HEK293T (cell line): Measurements from ENCODE around the gene FZD2.
"Not testable (repeated sequence)": the region's sequence is repeated elsewhere in the genome, so short reads cannot be mapped to it uniquely, and the experiment has no call there.

Source experiments
- CTCF ChIA-PET: fragments of 350-600 bp; formaldehyde crosslinking; extraction: SDS; loops from one replicate; lab custom pipeline; 2021; ENCODE audit warnings: antibody characterized with exemption, inconsistent platforms; lab: Yijun Ruan, JAX
- POLR2A ChIA-PET: fragments of 350-600 bp; formaldehyde crosslinking; extraction: SDS; loops from one replicate; lab custom pipeline; 2020; ENCODE audit warnings: antibody characterized with exemption, inconsistent platforms; lab: Yijun Ruan, JAX
- DNase-seq: peaks from one replicate; pipeline ENCODE4 v3.0.0; 2012; ENCODE audit warnings: mixed read lengths; ENCODE audit errors: extremely low spot score
- ARNT ChIP-seq: fragments of 450-650 bp; IDR thresholded peaks from 2 replicates; pipeline ENCODE4 v1.6.1; 2017; ENCODE audit warnings: mild to moderate bottlenecking
- BHLHE40 ChIP-seq: fragments of 450-650 bp; IDR thresholded peaks from 2 replicates; pipeline ENCODE4 v1.6.1; 2016; ENCODE audit warnings: mild to moderate bottlenecking, moderate library complexity, borderline replicate concordance
- CTBP1 ChIP-seq: fragments of 450-650 bp; IDR thresholded peaks from 2 replicates; pipeline ENCODE4 v1.6.1; 2016; ENCODE audit warnings: borderline replicate concordance
- ELF4 ChIP-seq: fragments of 450-650 bp; IDR thresholded peaks from 2 replicates; pipeline ENCODE4 v1.6.1; 2017; ENCODE audit warnings: antibody characterized with exemption
- FOXA1 ChIP-seq: fragments of 450-650 bp; IDR thresholded peaks from 2 replicates; pipeline ENCODE4 v1.6.1; 2016; ENCODE audit warnings: mild to moderate bottlenecking
- FOXK2 ChIP-seq: fragments of 450-650 bp; IDR thresholded peaks from 2 replicates; pipeline ENCODE4 v1.6.1; 2016; ENCODE audit warnings: mild to moderate bottlenecking
- FOXM1 ChIP-seq: fragments of 450-650 bp; IDR thresholded peaks from 2 replicates; pipeline ENCODE4 v1.6.1; 2017; ENCODE audit warnings: mild to moderate bottlenecking, borderline replicate concordance
- HDGF ChIP-seq: fragments of 450-650 bp; IDR thresholded peaks from 2 replicates; pipeline ENCODE4 v1.6.1; 2017; ENCODE audit warnings: antibody characterized with exemption, borderline replicate concordance
- L3MBTL2 ChIP-seq: fragments of 450-650 bp; conservative IDR thresholded peaks from 2 replicates; pipeline ENCODE4 v1.6.1; 2016; ENCODE audit warnings: mild to moderate bottlenecking
- LEF1 ChIP-seq: fragments of 450-650 bp; IDR thresholded peaks from 2 replicates; pipeline ENCODE4 v1.6.1; 2017; ENCODE audit warnings: mild to moderate bottlenecking, borderline replicate concordance
- NFRKB ChIP-seq: fragments of 450-650 bp; IDR thresholded peaks from 2 replicates; pipeline ENCODE4 v1.6.1; 2016; ENCODE audit warnings: mild to moderate bottlenecking, moderate library complexity
- PKNOX1 ChIP-seq: fragments of 450-650 bp; IDR thresholded peaks from 2 replicates; pipeline ENCODE4 v1.6.1; 2016
- SP1 ChIP-seq: fragments of 450-650 bp; IDR thresholded peaks from 2 replicates; pipeline ENCODE4 v1.6.1; 2017
- SUZ12 ChIP-seq: fragments of 450-650 bp; IDR thresholded peaks from 2 replicates; pipeline ENCODE4 v1.6.1; 2016; ENCODE audit warnings: mild to moderate bottlenecking
- TARDBP ChIP-seq: fragments of 450-650 bp; IDR thresholded peaks from 2 replicates; pipeline ENCODE4 v1.6.1; 2016
- ZNF384 ChIP-seq: fragments of 450-650 bp; IDR thresholded peaks from 2 replicates; pipeline ENCODE4 v1.6.1; 2016

FZD2 gene

GRCh38 chr17:44556832-44557606 lies at the start of gene FZD2:
Gene FZD2 (plus strand): TSS chr17:44557484. CDS start chr17:44557689, 205 bp downstream.
- peak; percentile 88 for DNase-seq
- POLR2A ChIA-PET = interaction anchor here (0.7 to 1.9 kb wide), 16 partner anchors 10 to 151 kb away, joined by 3 to 11 read pairs (median 5); partner anchors contain the start of gene DBF4B
- TF ChIP-seq FOXM1 = peak; percentile 64; the same call in 1 of the 2 replicates
- TF ChIP-seq L3MBTL2 = peak; percentile 85
- no peak for TF ChIP-seq HDGF
- CTCF ChIA-PET = interaction anchor here (0.5 to 1.0 kb wide), 2 partner anchors 25 to 85 kb away, joined by 3 to 4 read pairs; no protein-coding TSS in a partner anchor

- CTCF ChIA-PET = interaction anchor here (0.6 to 1.5 kb wide), 4 partner anchors 12 to 197 kb away, joined by 3 to 4 read pairs (median 3); no protein-coding TSS in a partner anchor
- TF ChIP-seq L3MBTL2 (peak; percentile 29; the same call in 1 of the 2 replicates), PKNOX1 (peak; percentile 94)
- not testable (repeated sequence) for DNase-seq
- POLR2A ChIA-PET = interaction anchor here (0.6 to 1.5 kb wide), 7 partner anchors 8 to 149 kb away, joined by 3 to 9 read pairs (median 3); partner anchors contain the start of gene GPATCH8
Observed at GRCh38 chr17:44511241-44512134, 45.8 kb upstream of the FZD2 start.

GRCh38 chr17:44518032-44518431 lies 39.3 kb upstream of the FZD2 start:
- ChIA-PET CTCF (no interaction called here), POLR2A (no interaction called here)
- TF ChIP-seq ARNT = no peak
- TF ChIP-seq NFRKB = no peak
- no peak for TF ChIP-seq SUZ12
- TF ChIP-seq FOXK2 = no peak
- no peak for TF ChIP-seq SP1
- no peak for TF ChIP-seq CTBP1
- TF ChIP-seq FOXM1 = no peak
- no peak for TF ChIP-seq FOXA1
- TF ChIP-seq LEF1 = no peak
- TF ChIP-seq ZNF384 = no peak
- TF ChIP-seq BHLHE40 = no peak
- TF ChIP-seq HDGF = no peak
- DNase-seq = no peak

GRCh38 chr17:44522883-44523671 lies 34.2 kb upstream of the FZD2 start:
- TF ChIP-seq LEF1 (no peak), TARDBP (no peak), ELF4 (no peak), FOXK2 (no peak), FOXM1 (no peak), BHLHE40 (no peak)
- ChIA-PET POLR2A (interaction anchor here (0.8 to 2.5 kb wide), 9 partner anchors 9 to 196 kb away, joined by 3 to 16 read pairs (median 3); partner anchors contain the start of genes FAM171A2, GPATCH8 and GRN), CTCF (interaction anchor here (0.6 to 2.1 kb wide), 25 partner anchors 8 to 904 kb away, joined by 3 to 28 read pairs (median 3); partner anchors contain the start of genes GRN and ITGA2B)
- DNase-seq = peak; percentile 84

GRCh38 chr17:44523672-44523972 lies 33.7 kb upstream of the FZD2 start:
- no peak for DNase-seq
- CTCF ChIA-PET = interaction anchor here (0.6 to 2.1 kb wide), 21 partner anchors 9 to 903 kb away, joined by 3 to 28 read pairs (median 4); partner anchors contain the start of genes GRN and ITGA2B
- TF ChIP-seq ELF4 = no peak
- TF ChIP-seq ARNT = no peak
- TF ChIP-seq FOXA1 = no peak
- no peak for TF ChIP-seq NFRKB
- TF ChIP-seq BHLHE40 = no peak
- no peak for TF ChIP-seq L3MBTL2
- TF ChIP-seq ZNF384 = no peak
- no peak for TF ChIP-seq FOXM1
- TF ChIP-seq CTBP1 = no peak
- no peak for TF ChIP-seq FOXK2
- no peak for TF ChIP-seq SUZ12
- TF ChIP-seq SP1 = no peak
- no peak for TF ChIP-seq LEF1
- no peak for TF ChIP-seq PKNOX1
- TF ChIP-seq TARDBP = no peak
- no peak for TF ChIP-seq HDGF
- POLR2A ChIA-PET = interaction anchor here (0.8 to 2.5 kb wide), 8 partner anchors 8 to 196 kb away, joined by 3 to 16 read pairs (median 3); partner anchors contain the start of genes FAM171A2 and GPATCH8

GRCh38 chr17:44527102-44527501 lies 30.2 kb upstream of the FZD2 start:
- CTCF ChIA-PET = interaction anchor here (0.6 kb wide), 1 partner anchor 135 kb away, joined by 3 read pairs; no protein-coding TSS in a partner anchor
- no peak for TF ChIP-seq SUZ12
- TF ChIP-seq FOXK2 = no peak
- TF ChIP-seq FOXM1 = no peak
- no peak for TF ChIP-seq TARDBP
- no peak for TF ChIP-seq LEF1
- DNase-seq = no peak
- POLR2A ChIA-PET = no interaction called here
